HCT116 (cell line): Measurements from ENCODE around the gene ZSCAN30. TPM values are rescaled to one million over a fixed set of nuclear protein-coding genes. Genes with fewer than 3 reads are reported as not detected.
"Not testable (repeated sequence)": the region's sequence is repeated elsewhere in the genome, so short reads cannot be mapped to it uniquely, and the experiment has no call there.

Experiments
- ATAC-seq: fragments of 200-7000 bp; cut with Tn5 transposase; 2 replicates; pipeline ENCODE4 v1.9.1; 2020; ENCODE audit warnings: mild to moderate bottlenecking, moderate library complexity
- BruUV-seq: library from RNA; stranded (reverse); fragments of 400-500 nt; replicated peaks from 2 replicates; lab custom pipeline; 2021; lab: Mats Ljungman, UMichigan
- CTCF ChIA-PET: fragments of 300-600 bp; sonication (Branson Sonifier 250); formaldehyde crosslinking; loops from one replicate; lab custom pipeline; 2021; ENCODE audit warnings: antibody characterized with exemption; lab: Charles Lee
- POLR2A ChIA-PET: fragments of 300-600, 350-600 bp; sonication (Branson Sonifier 250); formaldehyde crosslinking; loops from one replicate; lab custom pipeline; 2021; ENCODE audit warnings: antibody characterized with exemption; lab: Charles Lee
- RAD21 ChIA-PET, 2 experiments: fragments of 300-600 bp; sonication (Branson Sonifier 250); formaldehyde crosslinking; loops; one replicate each; lab custom pipeline; 2023; ENCODE audit warnings: low total read pairs in 2 of 2; ENCODE audit not compliant: uncharacterized antibody in 2 of 2, unreplicated experiment in 2 of 2, low non-redundant PET in 1 of 2; lab: Charles Lee
- DNase-seq: peaks from one replicate; pipeline ENCODE4 v3.0.0-alpha.2; 2010; ENCODE audit warnings: low read depth, low spot score
- H2AFZ ChIP-seq: fragments of 200-600 bp; shearing (Covaris generic), sonication (generic); 2 replicates; pipeline ENCODE4 v1.6.1; 2017; ENCODE audit warnings: low read depth, mixed run types, mixed read lengths, antibody characterized with exemption, low read length; ENCODE audit not compliant: poor library complexity, severe bottlenecking
- H3K27ac ChIP-seq: 2 replicates; pipeline ENCODE4 v1.5.1; 2012; ENCODE audit warnings: low read depth, low read length
- H3K27me3 ChIP-seq: fragments of 200-600 bp; sonication (generic); 2 replicates; pipeline ENCODE4 v1.6.1; 2016; ENCODE audit warnings: mixed run types, low read length, mixed read lengths; ENCODE audit not compliant: insufficient read depth
- H3K36me3 ChIP-seq, 2 experiments: fragments of 200-500 bp in 1 of 2; fragments of 200-600 bp in 1 of 2; sonication (Bioruptor generic) in 1 of 2; sonication (generic) in 1 of 2; 2 replicates each; pipeline versions ENCODE4 v1.5.1 to v1.6.1; 2014 to 2016; ENCODE audit warnings: low read length in 2 of 2, inconsistent platforms in 1 of 2, mixed read lengths in 1 of 2, mixed run types in 1 of 2; ENCODE audit not compliant: insufficient read depth in 2 of 2, control insufficient read depth in 1 of 2
- H3K4me1 ChIP-seq, 2 experiments: fragments of 200-600 bp in 1 of 2; sonication (generic) in 1 of 2; 2 replicates each; pipeline versions ENCODE4 v1.5.1 to v1.6.1; 2012 to 2017; ENCODE audit warnings: low read length in 2 of 2, inconsistent platforms in 1 of 2, mild to moderate bottlenecking in 1 of 2, mixed read lengths in 1 of 2, mixed run types in 1 of 2, moderate library complexity in 1 of 2; ENCODE audit not compliant: insufficient read depth in 2 of 2, control insufficient read depth in 1 of 2
- H3K4me2 ChIP-seq: fragments of 200-600 bp; sonication (generic); 2 replicates; pipeline ENCODE4 v1.6.1; 2017; ENCODE audit warnings: mixed run types, low read length, mixed read lengths
- H3K4me3 ChIP-seq, 2 experiments: fragments of 200-600 bp in 1 of 2; sonication (generic) in 1 of 2; replicated peaks in 1 of 2; 2 replicates each; pipeline ENCODE4 v1.5.1; 2011 to 2016; ENCODE audit warnings: low read length in 2 of 2, control low read depth in 1 of 2, low read depth in 1 of 2, mild to moderate bottlenecking in 1 of 2, mixed read lengths in 1 of 2, mixed run types in 1 of 2
- H3K79me2 ChIP-seq: fragments of 200-600 bp; sonication (generic); 2 replicates; pipeline ENCODE4 v1.6.1; 2017; ENCODE audit warnings: mild to moderate bottlenecking, mixed run types, low read length, moderate library complexity, mixed read lengths; ENCODE audit not compliant: insufficient read depth
- H3K9ac ChIP-seq: fragments of 200-600 bp; sonication (generic); 2 replicates; pipeline ENCODE4 v1.6.1; 2016; ENCODE audit warnings: low read length, mixed read lengths
- H3K9me2 ChIP-seq: fragments of 200-600 bp; sonication (generic), shearing (Covaris generic); 2 replicates; pipeline ENCODE4 v1.6.1; 2017; ENCODE audit warnings: mixed run types, mild to moderate bottlenecking, moderate library complexity; ENCODE audit not compliant: insufficient read depth
- H3K9me3 ChIP-seq, 2 experiments: fragments of 200-500 bp in 1 of 2; fragments of 200-600 bp in 1 of 2; sonication (Bioruptor generic) in 1 of 2; sonication (generic) in 1 of 2; 2 replicates each; pipeline ENCODE4 v1.6.1; 2014 to 2017; ENCODE audit warnings: low read length in 2 of 2, mixed read lengths in 2 of 2, inconsistent platforms in 1 of 2, low read depth in 1 of 2, mild to moderate bottlenecking in 1 of 2, mixed run types in 1 of 2, moderate library complexity in 1 of 2; ENCODE audit not compliant: control insufficient read depth in 1 of 2, insufficient read depth in 1 of 2
- H4K20me1 ChIP-seq: fragments of 200-600 bp; sonication (generic), shearing (Covaris generic); 2 replicates; pipeline ENCODE4 v1.6.1; 2017; ENCODE audit warnings: mixed run types, mild to moderate bottlenecking, moderate library complexity; ENCODE audit not compliant: insufficient read depth
- CBX3 ChIP-seq: IDR thresholded peaks from 2 replicates; pipeline ENCODE4 v1.6.1; 2012; ENCODE audit warnings: low read depth
- CEBPB ChIP-seq: IDR thresholded peaks from 2 replicates; pipeline ENCODE4 v1.6.1; 2012; ENCODE audit warnings: low read depth
- CTCF ChIP-seq, 3 experiments: fragments of 200-600 bp in 1 of 3; sonication (generic) in 1 of 3; IDR thresholded peaks in 2 of 3; conservative IDR thresholded peaks in 1 of 3; 2 replicates each; pipeline ENCODE4 v1.5.1; 2012 to 2017; ENCODE audit warnings: low read depth in 2 of 3, low read length in 2 of 3, antibody characterized with exemption in 1 of 3, borderline replicate concordance in 1 of 3, control low read depth in 1 of 3, mild to moderate bottlenecking in 1 of 3, mixed read lengths in 1 of 3, mixed run types in 1 of 3, moderate library complexity in 1 of 3; ENCODE audit not compliant: insufficient read depth in 1 of 3
- EGR1 ChIP-seq: IDR thresholded peaks from 2 replicates; pipeline ENCODE4 v1.6.1; 2012; ENCODE audit warnings: low read depth
- ELF1 ChIP-seq: IDR thresholded peaks from 2 replicates; pipeline ENCODE4 v1.6.1; 2012; ENCODE audit warnings: low read depth, borderline replicate concordance
- EZH2 ChIP-seq: fragments of 200-600 bp; sonication (generic); IDR thresholded peaks from 2 replicates; pipeline ENCODE4 v1.6.1; 2017; ENCODE audit warnings: antibody characterized with exemption, mixed run types
- EZH2phosphoT487 ChIP-seq: fragments of 200-600 bp; IDR thresholded peaks from 2 replicates; pipeline ENCODE4 v1.6.1; 2018; ENCODE audit warnings: antibody characterized with exemption, borderline replicate concordance
- JUND ChIP-seq: IDR thresholded peaks from 2 replicates; pipeline ENCODE4 v1.6.1; 2012
- MAX ChIP-seq: IDR thresholded peaks from 2 replicates; pipeline ENCODE4 v1.6.1; 2012
- POLR2AphosphoS5 ChIP-seq: IDR thresholded peaks from 2 replicates; pipeline ENCODE4 v1.6.1; 2011; ENCODE audit warnings: mild to moderate bottlenecking, low read depth, low read length, moderate library complexity
- SIN3A ChIP-seq: IDR thresholded peaks from 2 replicates; pipeline ENCODE4 v1.6.1; 2012; ENCODE audit warnings: low read depth
- YY1 ChIP-seq: IDR thresholded peaks from 2 replicates; pipeline ENCODE4 v1.6.1; 2011; ENCODE audit warnings: low read length, low read depth, moderate library complexity, mild to moderate bottlenecking; ENCODE audit not compliant: insufficient replicate concordance; ENCODE audit errors: extremely low read depth
- ZFX ChIP-seq: fragments of 450-650 bp; IDR thresholded peaks from 2 replicates; pipeline ENCODE4 v1.6.1; 2017
- ZNF274 ChIP-seq: fragments of 200-500 bp; sonication (Bioruptor generic); IDR thresholded peaks from 2 replicates; pipeline ENCODE4 v1.6.1; 2014; ENCODE audit warnings: mild to moderate bottlenecking, low read depth, low read length, inconsistent platforms
- intact Hi-C: fragments of 100-400 bp; cut with micrococcal nuclease; formaldehyde crosslinking; loops from 2 replicates; pipeline ENCODE4 v1.10.0; 2022
- total RNA-seq: library from RNA; stranded (reverse); gene quantifications from one replicate; pipeline ENCODE4 v1.2.1, GENCODE V29; 2021; ENCODE audit not compliant: unreplicated experiment

ZSCAN30 gene
- total RNA-seq, 1 experiment from 2014 or later = 11.5 TPM

GRCh38 chr18:35219331-35219730 is 70.7 kb downstream of the ZSCAN30 start:
- H3K4me2 ChIP-seq, BruUV-seq, H3K27ac ChIP-seq, H3K27me3 ChIP-seq, DNase-seq, H4K20me1 ChIP-seq, H3K4me3 ChIP-seq, H3K9me2 ChIP-seq, H3K36me3 ChIP-seq, H3K79me2 ChIP-seq, H3K9ac ChIP-seq, H3K9me3 ChIP-seq, H2AFZ ChIP-seq, CTCF ChIA-PET, intact Hi-C loops, POLR2A ChIA-PET, ATAC-seq, H3K4me1 ChIP-seq: not testable (repeated sequence)
- RAD21 ChIA-PET = interaction anchor here in 1 of 2 experiments (0.7 kb wide), 1 partner anchor 146 kb away, joined by 3 read pairs; no protein-coding TSS in a partner anchor

GRCh38 chr18:35216611-35217010 is 73.4 kb downstream of the ZSCAN30 start:
- H3K4me2 ChIP-seq, H3K9me2 ChIP-seq, RAD21 ChIA-PET, H3K9me3 ChIP-seq, H3K9ac ChIP-seq, H4K20me1 ChIP-seq, DNase-seq, POLR2A ChIA-PET, intact Hi-C loops, BruUV-seq, H3K4me1 ChIP-seq, H3K27me3 ChIP-seq, H3K79me2 ChIP-seq, H2AFZ ChIP-seq, ATAC-seq, CTCF ChIA-PET, H3K27ac ChIP-seq, H3K4me3 ChIP-seq, H3K36me3 ChIP-seq: not testable (repeated sequence)

- ChIA-PET CTCF (no interaction called here), POLR2A (no interaction called here), RAD21 (no interaction called here)
- no peak for ATAC-seq
- H3K4me1 ChIP-seq = no peaks in the 10 kb centered on the region
- no peaks in the 10 kb centered on the region for H3K9me2 ChIP-seq
- no peak overlapping the region for H2AFZ ChIP-seq
- H3K27ac ChIP-seq = no peak overlapping the region
- no peaks in the 10 kb centered on the region for H4K20me1 ChIP-seq
- no peak overlapping the region for H3K4me2 ChIP-seq
- no peaks in the 10 kb centered on the region for H3K9me3 ChIP-seq
- H3K4me3 ChIP-seq = no peak overlapping the region
- H3K36me3 ChIP-seq = no peaks in the 10 kb centered on the region
- no peaks in the 10 kb centered on the region for H3K27me3 ChIP-seq
- H3K79me2 ChIP-seq = no peaks in the 10 kb centered on the region
- no peak overlapping the region for H3K9ac ChIP-seq
- no TSS peak for BruUV-seq
- no peak for DNase-seq
- intact Hi-C loops = no loop called here
- TF ChIP-seq MAX (no peak), CTCF (IDR thresholded peaks at IDR 0.05 in 2 of 3, conservative IDR thresholded peaks at IDR 0.05 in 1 of 3; ENCODE audit: borderline replicate concordance in 1 of 3, insufficient read depth in 1 of 3, low read depth in 2 of 3, low read length in 2 of 3) (no peak), ZNF274 (no peak), EGR1 (no peak), EZH2 (no peak), SIN3A (no peak), YY1 (no peak), EZH2phosphoT487 (no peak), CBX3 (no peak), ZFX (no peak), POLR2AphosphoS5 (no peak), ELF1 (no peak), JUND (no peak), CEBPB (no peak)
These were observed 75.0 kb downstream of the ZSCAN30 start for GRCh38 chr18:35215026-35215425.
